HepG2 (cell line): ENCODE data around the gene CDKL2.

Source experiments
- CTCF ChIP-seq: sonication (generic); formaldehyde crosslinking; IDR thresholded peaks from 2 replicates; pipeline ENCODE4 v1.5.0; 2020; ENCODE audit warnings: mild to moderate bottlenecking, missing genetic modification reagents, moderate library complexity
- ELF1 ChIP-seq: sonication (generic); formaldehyde crosslinking; IDR thresholded peaks from 2 replicates; pipeline ENCODE4 v1.4.0; 2020; ENCODE audit warnings: missing genetic modification reagents
- EZH2 ChIP-seq: conservative IDR thresholded peaks from 2 replicates; pipeline ENCODE4 v1.6.1; 2012; ENCODE audit warnings: mild to moderate bottlenecking, low read depth, low read length, moderate library complexity
- MXI1 ChIP-seq: IDR thresholded peaks from 3 replicates; pipeline ENCODE4 v1.6.1; 2012; ENCODE audit warnings: low read depth, low read length, inconsistent platforms, borderline replicate concordance
- NFATC3 ChIP-seq: sonication (generic); formaldehyde crosslinking; IDR thresholded peaks from 2 replicates; pipeline ENCODE4 v1.5.1; 2020; ENCODE audit warnings: mild to moderate bottlenecking, missing genetic modification reagents
- XBP1 ChIP-seq: sonication (generic); formaldehyde crosslinking; IDR thresholded peaks from 2 replicates; pipeline ENCODE4 v1.5.0; 2020; ENCODE audit warnings: missing genetic modification reagents
- TF ChIP-seq, protein P1 (sequence below): sonication (generic); formaldehyde crosslinking; IDR thresholded peaks from 2 replicates; pipeline ENCODE4 v1.4.0; 2020; ENCODE audit warnings: missing genetic modification reagents
- TF ChIP-seq, protein P2 (sequence below): IDR thresholded peaks from 2 replicates; pipeline ENCODE4 v1.6.1; 2016; ENCODE audit warnings: missing compliant biosample characterization, missing genetic modification reagents, borderline replicate concordance

- TF ChIP-seq, protein P1, sequence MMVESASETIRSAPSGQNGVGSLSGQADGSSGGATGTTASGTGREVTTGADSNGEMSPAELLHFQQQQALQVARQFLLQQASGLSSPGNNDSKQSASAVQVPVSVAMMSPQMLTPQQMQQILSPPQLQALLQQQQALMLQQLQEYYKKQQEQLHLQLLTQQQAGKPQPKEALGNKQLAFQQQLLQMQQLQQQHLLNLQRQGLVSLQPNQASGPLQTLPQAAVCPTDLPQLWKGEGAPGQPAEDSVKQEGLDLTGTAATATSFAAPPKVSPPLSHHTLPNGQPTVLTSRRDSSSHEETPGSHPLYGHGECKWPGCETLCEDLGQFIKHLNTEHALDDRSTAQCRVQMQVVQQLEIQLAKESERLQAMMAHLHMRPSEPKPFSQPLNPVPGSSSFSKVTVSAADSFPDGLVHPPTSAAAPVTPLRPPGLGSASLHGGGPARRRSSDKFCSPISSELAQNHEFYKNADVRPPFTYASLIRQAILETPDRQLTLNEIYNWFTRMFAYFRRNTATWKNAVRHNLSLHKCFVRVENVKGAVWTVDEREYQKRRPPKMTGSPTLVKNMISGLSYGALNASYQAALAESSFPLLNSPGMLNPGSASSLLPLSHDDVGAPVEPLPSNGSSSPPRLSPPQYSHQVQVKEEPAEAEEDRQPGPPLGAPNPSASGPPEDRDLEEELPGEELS, result no peak
- TF ChIP-seq MXI1, result no peak
- TF ChIP-seq, protein P2, sequence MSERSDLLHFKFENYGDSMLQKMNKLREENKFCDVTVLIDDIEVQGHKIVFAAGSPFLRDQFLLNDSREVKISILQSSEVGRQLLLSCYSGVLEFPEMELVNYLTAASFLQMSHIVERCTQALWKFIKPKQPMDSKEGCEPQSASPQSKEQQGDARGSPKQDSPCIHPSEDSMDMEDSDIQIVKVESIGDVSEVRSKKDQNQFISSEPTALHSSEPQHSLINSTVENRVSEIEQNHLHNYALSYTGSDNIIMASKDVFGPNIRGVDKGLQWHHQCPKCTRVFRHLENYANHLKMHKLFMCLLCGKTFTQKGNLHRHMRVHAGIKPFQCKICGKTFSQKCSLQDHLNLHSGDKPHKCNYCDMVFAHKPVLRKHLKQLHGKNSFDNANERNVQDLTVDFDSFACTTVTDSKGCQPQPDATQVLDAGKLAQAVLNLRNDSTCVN (CRISPR knock-in tag), result no peak
- TF ChIP-seq ELF1 (CRISPR knock-in tag), result no peak
- TF ChIP-seq XBP1 (CRISPR knock-in tag), result no peak
- no peak for TF ChIP-seq NFATC3 (CRISPR knock-in tag)
- no peak for TF ChIP-seq EZH2
- no peak for TF ChIP-seq CTCF (CRISPR knock-in tag)
These were observed 28.5 kb upstream of the CDKL2 start for GRCh38 chr4:75658876-75659275.
